Liver (tissue), 9 donors: ENCODE results near the gene B4GALT4. TPM values are rescaled to one million over a fixed set of nuclear protein-coding genes. Genes with fewer than 3 reads are reported as not detected.

ENCODE experiments used
- DNase-seq: peaks from one replicate; pipeline ENCODE4 v3.0.0-alpha.2; 2017; ENCODE audit warnings: low spot score
- H3K27ac ChIP-seq, 2 donors: one replicate each; pipeline ENCODE4 v1.7.0; 2013; ENCODE audit warnings: inconsistent platforms in 2 of 2, low read length in 2 of 2, control low read depth in 1 of 2, low read depth in 1 of 2, mild to moderate bottlenecking in 1 of 2
- H3K27me3 ChIP-seq, 4 donors: one replicate each; pipeline versions ENCODE4 v1.6.1 to v1.7.0; 2013; ENCODE audit warnings: low read length in 3 of 4, inconsistent platforms in 1 of 4, mild to moderate bottlenecking in 1 of 4, moderate library complexity in 1 of 4; ENCODE audit not compliant: control insufficient read depth in 4 of 4, insufficient read depth in 4 of 4
- H3K36me3 ChIP-seq, 4 donors: one replicate each; pipeline versions ENCODE4 v1.6.1 to v1.7.0; 2013; ENCODE audit warnings: low read length in 3 of 4, mild to moderate bottlenecking in 3 of 4, low read depth in 1 of 4, moderate library complexity in 1 of 4; ENCODE audit not compliant: control insufficient read depth in 4 of 4, insufficient read depth in 3 of 4
- H3K4me1 ChIP-seq, 4 donors: one replicate each; pipeline versions ENCODE4 v1.6.1 to v1.7.0; 2013; ENCODE audit warnings: low read length in 3 of 4, mild to moderate bottlenecking in 3 of 4, moderate library complexity in 1 of 4; ENCODE audit not compliant: control insufficient read depth in 4 of 4, insufficient read depth in 4 of 4
- H3K4me3 ChIP-seq, 3 donors: one replicate each; pipeline versions ENCODE4 v1.6.1 to v1.7.0; 2013; ENCODE audit warnings: low read length in 3 of 3, control low read depth in 1 of 3, low read depth in 1 of 3, mild to moderate bottlenecking in 1 of 3
- H3K9ac ChIP-seq, 2 donors: one replicate each; pipeline ENCODE4 v1.7.0; 2013; ENCODE audit warnings: low read length in 2 of 2, mild to moderate bottlenecking in 2 of 2, moderate library complexity in 2 of 2, control low read depth in 1 of 2, low read depth in 1 of 2
- H3K9me3 ChIP-seq, 4 donors: one replicate each; pipeline versions ENCODE4 v1.6.1 to v1.7.0; 2013; ENCODE audit warnings: low read length in 3 of 4; ENCODE audit not compliant: control insufficient read depth in 4 of 4
- EGR1 ChIP-seq, 2 donors: IDR thresholded peaks; 2 replicates each; pipeline ENCODE4 v1.6.1; 2016 to 2018; ENCODE audit warnings: antibody characterized with exemption in 2 of 2, low read depth in 2 of 2
- FOXA1 ChIP-seq: IDR thresholded peaks from 2 replicates; pipeline ENCODE4 v1.6.1; 2016; ENCODE audit warnings: antibody characterized with exemption
- FOXA2 ChIP-seq: IDR thresholded peaks from 2 replicates; pipeline ENCODE4 v1.6.1; 2016; ENCODE audit warnings: antibody characterized with exemption
- HNF4A ChIP-seq, 2 donors: conservative IDR thresholded peaks; 2 replicates each; pipeline ENCODE4 v1.6.1; 2016; ENCODE audit warnings: antibody characterized with exemption in 2 of 2, mild to moderate bottlenecking in 2 of 2
- HNF4G ChIP-seq: IDR thresholded peaks from 2 replicates; pipeline ENCODE4 v1.6.1; 2016; ENCODE audit warnings: antibody characterized with exemption
- JUND ChIP-seq, 2 donors: IDR thresholded peaks; 2 replicates each; pipeline ENCODE4 v1.6.1; 2016; ENCODE audit warnings: antibody characterized with exemption in 2 of 2
- RAD21 ChIP-seq, 2 donors: IDR thresholded peaks; 2 replicates each; pipeline ENCODE4 v1.6.1; 2016; ENCODE audit warnings: antibody characterized with exemption in 2 of 2, mild to moderate bottlenecking in 2 of 2
- RXRA ChIP-seq, 2 donors: IDR thresholded peaks; 2 replicates each; pipeline ENCODE4 v1.6.1; 2017 to 2018; ENCODE audit warnings: antibody characterized with exemption in 2 of 2, mild to moderate bottlenecking in 1 of 2
- TAF1 ChIP-seq: conservative IDR thresholded peaks from 2 replicates; pipeline ENCODE4 v1.6.1; 2016; ENCODE audit warnings: antibody characterized with exemption, mild to moderate bottlenecking
- YY1 ChIP-seq: IDR thresholded peaks from 2 replicates; pipeline ENCODE4 v1.6.1; 2016; ENCODE audit warnings: antibody characterized with exemption, mild to moderate bottlenecking
- WGBS: extraction: QIAGEN DNeasy Blood & Tissue Kit; methylation state at CpG from one replicate; pipeline ENCODE4 v1.1.7; 2013; 5-methylcytosine and 5-hydroxymethylcytosine counted together
- polyA plus RNA-seq, 2 donors: library from polyadenylated mRNA; stranded (reverse) in 1 of 2; unstranded in 1 of 2; fragments of 200-250 nt in 1 of 2; fragments of >200 nt in 1 of 2; fragmentation: Nextera tagmentation in 1 of 2; extraction: Ambion mirVana in 1 of 2; gene quantifications; one replicate each; pipeline versions ENCODE4 v1.2.1 to v1.2.3, GENCODE V29; 2013 to 2015
- total RNA-seq, 2 donors: library from RNA; depleted of rRNA; stranded (reverse); fragments of >200 nt; gene quantifications; one replicate each; pipeline ENCODE4 v1.2.3, GENCODE V29; 2014
- TF ChIP-seq, protein P1 (sequence below): IDR thresholded peaks from 2 replicates; pipeline ENCODE4 v1.6.1; 2016; ENCODE audit warnings: antibody characterized with exemption
- TF ChIP-seq, protein P2 (sequence below): IDR thresholded peaks from 2 replicates; pipeline ENCODE4 v1.6.1; 2016; ENCODE audit warnings: antibody characterized with exemption
- TF ChIP-seq, protein P3 (sequence below): IDR thresholded peaks from 2 replicates; pipeline ENCODE4 v1.6.1; 2016; ENCODE audit warnings: antibody characterized with exemption, mild to moderate bottlenecking
- TF ChIP-seq, protein P4 (sequence below): fragments of 150-350 bp; IDR thresholded peaks from 2 replicates; pipeline ENCODE4 v1.5.1; 2017; ENCODE audit warnings: improper control_type of control experiment, low read depth, low read length; ENCODE audit not compliant: missing input control
- TF ChIP-seq, protein P5 (sequence below): IDR thresholded peaks from 2 replicates; pipeline ENCODE4 v1.6.1; 2016; ENCODE audit warnings: antibody characterized with exemption
- donor health status: healthy.
- donor health status: healthy.
- donor health status: healthy.
- donor health status: healthy.
- donor health status: healthy.

The B4GALT4 gene
- total and polyA plus RNA-seq, 4 donors: 9.3 to 14.6 (median 10.5) TPM

DNA sequence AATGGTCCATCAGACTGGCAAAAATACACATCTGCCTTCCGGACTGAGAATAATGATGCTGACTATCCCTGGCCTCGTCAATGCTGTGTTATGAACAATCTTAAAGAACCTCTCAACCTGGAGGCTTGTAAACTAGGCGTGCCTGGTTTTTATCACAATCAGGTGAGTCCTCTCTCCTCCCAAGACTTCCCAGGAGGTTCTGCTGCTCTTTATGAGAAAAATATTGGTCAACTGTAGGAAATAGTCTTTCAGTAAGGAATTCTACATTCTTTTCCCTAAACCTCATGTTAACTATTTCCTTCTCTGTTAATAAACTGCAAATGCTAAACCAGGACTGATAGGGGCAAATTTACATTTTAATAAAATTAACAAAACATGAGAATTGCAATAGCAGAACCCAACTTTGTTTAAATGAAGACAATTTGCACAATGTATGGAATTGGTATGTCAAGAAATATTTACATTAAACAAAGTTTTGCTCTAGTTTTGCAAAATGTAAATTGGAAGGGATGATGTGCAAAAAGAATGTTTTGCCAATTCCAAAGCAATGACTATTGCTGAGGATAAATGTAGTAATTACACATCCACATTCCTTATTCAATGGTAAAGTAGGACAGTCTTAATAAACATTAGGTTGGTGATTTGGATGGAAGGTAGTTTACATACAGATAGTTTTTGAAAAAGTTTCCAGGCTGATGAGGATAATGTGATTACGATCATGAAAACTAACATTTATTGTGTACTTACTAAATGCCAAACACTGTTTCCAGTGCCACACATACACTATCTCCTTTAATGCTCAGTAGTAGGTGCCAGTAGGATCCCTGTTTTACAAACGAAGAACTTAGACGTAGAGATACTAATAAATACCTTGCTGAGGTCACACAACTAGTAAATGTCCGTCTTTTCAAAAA, 46.2 kb downstream of the B4GALT4 start:
- 87% methylated on average over 7 of the region's 7 CpGs for WGBS
- Histone ChIP-seq H3K9ac (no peak overlapping the region), H3K9me3 (no peaks in the 10 kb centered on the region), H3K4me1 (no peaks in the 10 kb centered on the region), H3K27ac (no peak overlapping the region), H3K27me3 (no peaks in the 10 kb centered on the region), H3K36me3 (no peaks in the 10 kb centered on the region), H3K4me3 (no peak overlapping the region)
- no peak for DNase-seq
- TF ChIP-seq HNF4A (conservative IDR thresholded peaks at IDR 0.05): no peak
- TF ChIP-seq, protein P1, sequence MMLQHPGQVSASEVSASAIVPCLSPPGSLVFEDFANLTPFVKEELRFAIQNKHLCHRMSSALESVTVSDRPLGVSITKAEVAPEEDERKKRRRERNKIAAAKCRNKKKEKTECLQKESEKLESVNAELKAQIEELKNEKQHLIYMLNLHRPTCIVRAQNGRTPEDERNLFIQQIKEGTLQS: no peak
- TF ChIP-seq, protein P2, sequence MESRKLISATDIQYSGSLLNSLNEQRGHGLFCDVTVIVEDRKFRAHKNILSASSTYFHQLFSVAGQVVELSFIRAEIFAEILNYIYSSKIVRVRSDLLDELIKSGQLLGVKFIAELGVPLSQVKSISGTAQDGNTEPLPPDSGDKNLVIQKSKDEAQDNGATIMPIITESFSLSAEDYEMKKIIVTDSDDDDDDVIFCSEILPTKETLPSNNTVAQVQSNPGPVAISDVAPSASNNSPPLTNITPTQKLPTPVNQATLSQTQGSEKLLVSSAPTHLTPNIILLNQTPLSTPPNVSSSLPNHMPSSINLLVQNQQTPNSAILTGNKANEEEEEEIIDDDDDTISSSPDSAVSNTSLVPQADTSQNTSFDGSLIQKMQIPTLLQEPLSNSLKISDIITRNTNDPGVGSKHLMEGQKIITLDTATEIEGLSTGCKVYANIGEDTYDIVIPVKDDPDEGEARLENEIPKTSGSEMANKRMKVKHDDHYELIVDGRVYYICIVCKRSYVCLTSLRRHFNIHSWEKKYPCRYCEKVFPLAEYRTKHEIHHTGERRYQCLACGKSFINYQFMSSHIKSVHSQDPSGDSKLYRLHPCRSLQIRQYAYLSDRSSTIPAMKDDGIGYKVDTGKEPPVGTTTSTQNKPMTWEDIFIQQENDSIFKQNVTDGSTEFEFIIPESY: no peak

DNA sequence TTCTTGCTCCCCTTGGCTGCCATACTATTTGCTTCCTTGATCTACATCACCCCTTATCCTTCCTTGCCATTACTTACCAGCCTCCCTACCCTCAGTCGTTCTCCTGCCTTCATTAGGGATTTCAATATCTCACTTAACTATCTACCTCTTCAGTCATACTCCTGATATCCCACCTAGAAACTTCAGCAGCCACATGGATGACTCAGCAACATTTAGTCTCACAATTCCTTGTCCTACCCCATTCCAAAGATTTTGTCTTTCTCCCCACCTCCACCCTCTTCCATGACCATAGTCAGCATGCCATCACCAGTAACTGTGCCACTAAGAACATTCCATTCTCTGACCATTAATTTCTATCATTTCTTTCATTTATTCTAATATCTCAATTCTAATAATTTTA, 48.9 kb downstream of the B4GALT4 start:
- no peak overlapping the region for H3K4me3 ChIP-seq
- H3K27ac ChIP-seq: no peak overlapping the region
- TF ChIP-seq JUND (IDR thresholded peaks at IDR 0.05) (no peak), FOXA2 (no peak), RAD21 (IDR thresholded peaks at IDR 0.05) (no peak), HNF4G (no peak), FOXA1 (no peak), YY1 (no peak), RXRA (IDR thresholded peaks at IDR 0.05) (no peak), EGR1 (IDR thresholded peaks at IDR 0.05; ENCODE audit: low read depth in 2 of 2) (no peak), TAF1 (no peak)
- TF ChIP-seq, protein P3, sequence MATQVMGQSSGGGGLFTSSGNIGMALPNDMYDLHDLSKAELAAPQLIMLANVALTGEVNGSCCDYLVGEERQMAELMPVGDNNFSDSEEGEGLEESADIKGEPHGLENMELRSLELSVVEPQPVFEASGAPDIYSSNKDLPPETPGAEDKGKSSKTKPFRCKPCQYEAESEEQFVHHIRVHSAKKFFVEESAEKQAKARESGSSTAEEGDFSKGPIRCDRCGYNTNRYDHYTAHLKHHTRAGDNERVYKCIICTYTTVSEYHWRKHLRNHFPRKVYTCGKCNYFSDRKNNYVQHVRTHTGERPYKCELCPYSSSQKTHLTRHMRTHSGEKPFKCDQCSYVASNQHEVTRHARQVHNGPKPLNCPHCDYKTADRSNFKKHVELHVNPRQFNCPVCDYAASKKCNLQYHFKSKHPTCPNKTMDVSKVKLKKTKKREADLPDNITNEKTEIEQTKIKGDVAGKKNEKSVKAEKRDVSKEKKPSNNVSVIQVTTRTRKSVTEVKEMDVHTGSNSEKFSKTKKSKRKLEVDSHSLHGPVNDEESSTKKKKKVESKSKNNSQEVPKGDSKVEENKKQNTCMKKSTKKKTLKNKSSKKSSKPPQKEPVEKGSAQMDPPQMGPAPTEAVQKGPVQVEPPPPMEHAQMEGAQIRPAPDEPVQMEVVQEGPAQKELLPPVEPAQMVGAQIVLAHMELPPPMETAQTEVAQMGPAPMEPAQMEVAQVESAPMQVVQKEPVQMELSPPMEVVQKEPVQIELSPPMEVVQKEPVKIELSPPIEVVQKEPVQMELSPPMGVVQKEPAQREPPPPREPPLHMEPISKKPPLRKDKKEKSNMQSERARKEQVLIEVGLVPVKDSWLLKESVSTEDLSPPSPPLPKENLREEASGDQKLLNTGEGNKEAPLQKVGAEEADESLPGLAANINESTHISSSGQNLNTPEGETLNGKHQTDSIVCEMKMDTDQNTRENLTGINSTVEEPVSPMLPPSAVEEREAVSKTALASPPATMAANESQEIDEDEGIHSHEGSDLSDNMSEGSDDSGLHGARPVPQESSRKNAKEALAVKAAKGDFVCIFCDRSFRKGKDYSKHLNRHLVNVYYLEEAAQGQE: no peak
- TF ChIP-seq, protein P4, sequence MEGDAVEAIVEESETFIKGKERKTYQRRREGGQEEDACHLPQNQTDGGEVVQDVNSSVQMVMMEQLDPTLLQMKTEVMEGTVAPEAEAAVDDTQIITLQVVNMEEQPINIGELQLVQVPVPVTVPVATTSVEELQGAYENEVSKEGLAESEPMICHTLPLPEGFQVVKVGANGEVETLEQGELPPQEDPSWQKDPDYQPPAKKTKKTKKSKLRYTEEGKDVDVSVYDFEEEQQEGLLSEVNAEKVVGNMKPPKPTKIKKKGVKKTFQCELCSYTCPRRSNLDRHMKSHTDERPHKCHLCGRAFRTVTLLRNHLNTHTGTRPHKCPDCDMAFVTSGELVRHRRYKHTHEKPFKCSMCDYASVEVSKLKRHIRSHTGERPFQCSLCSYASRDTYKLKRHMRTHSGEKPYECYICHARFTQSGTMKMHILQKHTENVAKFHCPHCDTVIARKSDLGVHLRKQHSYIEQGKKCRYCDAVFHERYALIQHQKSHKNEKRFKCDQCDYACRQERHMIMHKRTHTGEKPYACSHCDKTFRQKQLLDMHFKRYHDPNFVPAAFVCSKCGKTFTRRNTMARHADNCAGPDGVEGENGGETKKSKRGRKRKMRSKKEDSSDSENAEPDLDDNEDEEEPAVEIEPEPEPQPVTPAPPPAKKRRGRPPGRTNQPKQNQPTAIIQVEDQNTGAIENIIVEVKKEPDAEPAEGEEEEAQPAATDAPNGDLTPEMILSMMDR: no peak
- TF ChIP-seq, protein P5, sequence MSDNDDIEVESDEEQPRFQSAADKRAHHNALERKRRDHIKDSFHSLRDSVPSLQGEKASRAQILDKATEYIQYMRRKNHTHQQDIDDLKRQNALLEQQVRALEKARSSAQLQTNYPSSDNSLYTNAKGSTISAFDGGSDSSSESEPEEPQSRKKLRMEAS: no peak
- TF ChIP-seq, protein P2: no peak
- TF ChIP-seq, protein P1: no peak
- no peaks in the 10 kb centered on the region for H3K27me3 ChIP-seq
- no peaks in the 10 kb centered on the region for H3K36me3 ChIP-seq
- no peaks in the 10 kb centered on the region for H3K4me1 ChIP-seq
- DNase-seq: no peak
- no peak overlapping the region for H3K9ac ChIP-seq
- H3K9me3 ChIP-seq: no peaks in the 10 kb centered on the region
- 75% methylated on average over 1 of the region's 1 CpG for WGBS
